ENCODE results near the gene ARL15. TPM values are rescaled to one million over a fixed set of nuclear protein-coding genes. Genes with fewer than 3 reads are reported as not detected.

The ARL15 gene
- polyA plus RNA-seq, 4 donors: 26.6 to 34.4 (median 32.2) TPM

DNA sequence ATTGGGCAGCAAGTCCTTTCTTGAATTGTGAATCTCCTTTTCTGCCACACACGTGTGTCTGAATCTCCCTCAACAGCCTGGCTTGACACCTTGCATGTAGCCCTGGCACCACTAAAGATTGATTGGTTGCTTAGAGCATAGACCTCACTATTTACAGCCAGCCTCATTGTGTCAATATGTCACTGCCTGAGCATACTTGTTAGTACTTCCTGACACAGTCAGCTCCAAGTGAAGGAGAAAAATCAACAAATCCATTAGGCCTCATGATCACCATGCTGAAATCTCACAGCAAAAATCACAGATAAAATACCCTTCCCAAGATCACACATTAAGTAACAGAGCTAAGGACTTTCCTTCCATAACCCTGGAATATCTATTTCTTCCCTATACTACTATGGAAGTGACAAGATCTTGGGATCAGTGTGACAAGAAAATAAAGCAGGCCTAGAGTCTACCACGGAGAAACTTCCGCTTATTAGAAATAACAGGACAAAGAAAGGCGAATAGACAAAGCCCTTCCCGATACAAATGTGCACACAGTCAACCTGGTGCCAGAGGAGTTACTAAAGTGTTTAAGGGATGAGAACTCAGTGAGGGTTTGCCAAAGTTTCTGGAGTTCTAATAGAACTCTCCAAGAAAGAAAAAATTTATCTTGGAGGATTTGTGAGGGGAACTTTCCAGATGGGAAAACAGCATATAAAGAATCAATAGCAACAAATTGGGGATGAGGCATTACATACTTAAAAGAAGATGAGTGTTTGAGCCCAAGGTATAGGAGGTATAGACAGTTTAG lies 5.6 kb upstream of the ARL15 start:
- no peak for DNase-seq (ENCODE audit: low read depth in 4 of 4, low spot score in 2 of 4)

DNA sequence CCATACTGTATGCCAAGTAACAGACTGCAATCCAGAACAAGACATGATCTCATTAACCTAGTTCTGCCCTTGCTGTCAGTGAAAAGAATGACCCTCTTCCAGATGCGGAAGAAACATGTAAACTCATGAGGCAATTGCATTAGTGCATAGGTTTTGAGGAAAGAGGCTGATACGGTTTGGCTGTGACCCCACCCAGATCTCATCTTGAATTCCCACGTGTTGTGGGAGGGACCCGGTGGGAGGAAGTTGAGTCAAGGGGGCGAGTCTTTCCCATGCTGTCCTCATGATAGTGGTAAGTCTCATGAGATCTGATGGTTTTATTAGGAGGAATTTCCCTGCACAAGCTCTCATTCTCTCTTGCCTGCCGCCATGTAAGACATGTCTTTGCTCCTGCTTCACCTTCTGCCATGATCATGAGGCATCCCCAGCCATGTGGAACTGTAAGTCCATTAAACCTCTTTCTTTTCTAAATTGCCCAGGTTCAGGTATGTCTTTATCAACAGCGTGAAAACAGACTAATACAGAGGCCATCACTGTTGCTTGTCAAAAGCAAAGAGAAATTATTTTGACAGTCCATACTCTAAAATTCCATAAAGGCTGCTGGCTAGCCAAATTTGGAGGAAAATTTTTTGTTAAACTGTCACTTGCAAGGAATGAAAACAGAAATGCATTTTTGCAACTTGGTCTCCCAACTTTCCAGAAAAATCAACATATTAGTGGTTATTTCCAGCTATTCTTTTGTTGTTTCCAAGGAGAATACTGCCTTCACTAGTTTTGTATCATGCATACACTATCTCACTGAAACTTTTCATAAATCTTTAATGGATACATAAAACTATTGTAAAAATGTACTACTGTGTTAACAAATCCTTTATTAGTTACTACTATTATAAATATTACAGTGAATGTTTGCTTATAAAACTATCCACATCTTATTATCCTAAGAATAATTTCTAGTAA lies 3.2 kb upstream of the ARL15 start:
- DNase-seq (ENCODE audit: low read depth in 4 of 4, low spot score in 2 of 4): no peak

DNA sequence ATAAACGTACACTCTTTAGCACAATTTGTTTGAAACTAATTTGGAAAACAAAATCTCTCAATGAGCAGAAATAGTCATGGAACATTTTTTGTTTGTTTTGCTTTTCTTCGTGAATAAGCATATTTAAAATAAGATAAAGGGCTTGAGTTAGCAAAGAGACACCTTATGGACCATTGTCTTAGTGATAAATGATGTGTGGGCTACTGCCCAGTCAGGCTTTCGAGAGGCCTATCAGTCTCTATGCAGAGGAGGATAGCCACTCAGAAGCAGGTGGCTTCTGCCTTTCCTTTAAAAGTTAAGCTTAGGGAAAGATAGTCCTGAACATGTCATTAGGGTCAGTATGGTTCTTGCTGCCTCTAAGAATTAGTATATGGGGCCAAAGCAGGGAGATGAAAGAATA lies 2.1 kb upstream of the ARL15 start:
- DNase-seq (ENCODE audit: low read depth in 4 of 4, low spot score in 2 of 4): no peak

DNA sequence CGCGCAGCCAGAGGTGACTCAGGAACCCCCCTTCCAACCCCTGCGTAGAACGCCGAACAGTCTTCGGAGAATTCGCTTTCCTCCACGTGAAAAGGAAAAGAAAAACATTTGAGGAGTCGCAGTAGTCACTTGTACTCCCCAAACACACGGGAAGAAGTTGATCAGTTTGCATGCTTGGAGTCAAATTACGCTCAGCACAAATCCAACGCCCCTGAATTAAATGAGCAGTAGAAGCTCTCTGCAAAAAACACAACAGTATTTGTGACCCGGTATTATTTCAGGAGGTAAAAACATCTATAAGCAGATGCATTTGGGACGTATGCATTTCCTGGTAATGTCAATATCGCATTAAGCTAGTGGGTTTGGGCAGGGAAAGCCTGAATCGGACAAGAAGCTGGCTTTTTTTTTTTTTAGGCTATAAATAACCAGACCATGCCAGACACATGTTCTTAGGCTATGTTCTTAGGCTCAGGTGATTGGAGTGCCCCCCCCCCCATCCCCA lies 854 bp upstream of the ARL15 start:
- DNase-seq (ENCODE audit: low read depth in 4 of 4, low spot score in 2 of 4): peak in 1 of 4 donors; percentile 70

DNA sequence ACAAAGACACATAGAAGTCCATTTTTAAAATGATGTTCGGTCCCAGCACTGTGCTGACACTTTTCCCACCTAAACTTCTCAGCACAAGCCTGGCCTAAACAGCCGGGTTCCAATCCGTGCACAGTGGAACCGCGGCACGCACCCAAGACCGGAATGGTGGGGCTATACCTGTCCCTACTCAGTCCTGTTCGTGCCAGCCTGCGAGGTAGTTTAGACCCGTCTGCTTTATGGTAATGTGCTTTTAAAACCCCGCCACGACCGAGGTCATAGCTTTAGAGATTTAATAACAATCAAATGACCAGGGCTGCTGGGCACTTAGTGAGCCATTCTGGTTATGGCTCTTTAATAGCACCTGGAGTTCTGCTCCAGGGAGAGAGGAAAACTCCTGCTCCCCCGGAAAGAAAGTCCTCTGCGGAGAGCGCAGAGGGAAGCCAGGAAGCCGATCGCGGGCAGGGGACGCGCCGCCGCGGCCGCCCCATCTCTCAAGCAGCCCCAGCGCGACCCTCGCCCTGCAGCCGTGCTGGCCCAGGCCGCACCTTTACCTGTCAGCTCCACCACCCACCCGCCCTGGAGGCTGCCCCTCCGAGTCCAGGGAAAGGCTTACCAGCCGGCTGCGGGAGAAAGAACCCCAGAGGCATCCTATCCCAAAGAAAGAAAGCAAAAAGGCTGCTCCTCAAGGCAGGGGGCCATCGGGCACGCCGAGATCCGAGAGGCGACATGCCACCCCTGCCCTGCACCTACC lies 511 bp downstream of the ARL15 start:
- peak in 3 of 4 donors; percentile 36 to 53 (median 52) for DNase-seq (ENCODE audit: low read depth in 4 of 4, low spot score in 2 of 4)

DNA sequence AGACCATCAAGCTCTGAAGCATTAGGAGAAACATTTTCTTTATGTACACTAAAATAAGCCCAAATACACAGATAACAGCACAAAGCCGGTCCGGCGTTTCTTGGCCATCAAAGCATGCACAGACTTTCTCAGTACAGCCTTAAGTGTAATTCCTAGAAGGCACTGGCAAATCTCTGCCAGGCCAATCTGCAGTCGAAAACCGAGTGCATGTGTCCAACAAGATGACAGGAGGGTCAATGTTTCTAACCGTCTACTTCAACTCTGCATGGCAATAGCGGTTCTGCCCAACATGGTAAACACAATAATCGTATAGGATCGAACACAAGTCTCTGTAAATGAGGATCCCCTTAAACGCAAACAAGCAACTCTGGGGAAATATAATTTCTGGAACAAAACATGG lies 1.1 kb downstream of the ARL15 start:
- DNase-seq (ENCODE audit: low read depth in 4 of 4, low spot score in 2 of 4): peak in 1 of 4 donors; percentile 23

DNA sequence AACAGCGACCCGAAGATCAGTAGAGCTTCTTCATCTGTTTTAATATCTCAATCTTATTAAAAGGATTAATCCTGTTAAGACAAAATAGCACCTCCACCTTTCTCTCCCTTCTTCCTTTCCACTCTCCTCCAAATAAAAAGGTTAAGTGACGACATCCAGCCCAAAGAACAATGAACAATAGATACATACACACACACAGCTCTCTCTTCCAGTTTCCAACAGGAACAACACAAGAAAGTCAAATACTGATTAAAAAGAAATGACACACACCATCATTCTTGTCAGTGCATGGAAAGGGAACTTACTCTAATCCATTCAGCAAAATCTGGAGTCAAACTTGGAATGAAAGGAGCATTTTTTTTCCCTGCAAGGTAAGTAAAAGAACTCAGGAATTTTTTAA lies 2.8 kb downstream of the ARL15 start:
- DNase-seq (ENCODE audit: low read depth in 4 of 4, low spot score in 2 of 4): no peak

DNA sequence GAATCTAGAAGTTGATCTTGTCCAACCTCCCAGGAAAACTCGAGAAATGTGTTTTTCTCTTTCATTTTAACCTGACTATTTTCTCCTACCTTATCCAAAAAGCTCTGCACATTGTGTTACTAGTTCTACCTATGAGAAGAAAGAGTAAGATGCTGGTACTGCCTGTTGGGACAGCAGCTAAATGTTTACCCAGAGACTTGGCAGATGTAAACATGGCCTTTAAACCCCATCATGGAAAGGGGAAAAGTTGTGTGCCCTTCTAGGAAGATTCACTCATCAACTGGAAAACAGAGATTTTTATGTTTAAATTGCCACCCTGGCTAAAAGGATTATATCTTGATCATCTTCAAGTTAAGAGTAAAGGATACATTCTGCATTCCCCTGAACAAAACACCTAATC lies 3.5 kb downstream of the ARL15 start:
- no peak for DNase-seq (ENCODE audit: low read depth in 4 of 4, low spot score in 2 of 4)

DNA sequence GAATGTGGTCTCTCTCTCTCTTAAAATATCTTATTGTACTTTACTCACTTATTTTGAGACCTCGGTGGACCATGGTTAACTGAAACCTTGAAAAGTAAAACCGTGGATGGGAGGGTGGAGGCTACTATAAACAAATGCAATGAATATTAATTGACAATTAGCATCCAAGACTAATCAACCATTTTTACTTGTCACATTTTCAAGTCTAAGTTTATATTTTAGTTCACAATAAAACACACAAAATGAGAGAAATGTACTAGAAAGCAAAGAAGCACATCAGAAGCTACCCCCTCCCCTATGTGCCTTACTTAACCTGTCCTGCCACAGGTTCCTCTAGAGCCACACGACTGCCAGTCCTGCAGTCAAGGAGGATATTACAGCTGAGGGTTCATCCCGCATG lies 4.6 kb downstream of the ARL15 start:
- DNase-seq (ENCODE audit: low read depth in 4 of 4, low spot score in 2 of 4): no peak

DNA sequence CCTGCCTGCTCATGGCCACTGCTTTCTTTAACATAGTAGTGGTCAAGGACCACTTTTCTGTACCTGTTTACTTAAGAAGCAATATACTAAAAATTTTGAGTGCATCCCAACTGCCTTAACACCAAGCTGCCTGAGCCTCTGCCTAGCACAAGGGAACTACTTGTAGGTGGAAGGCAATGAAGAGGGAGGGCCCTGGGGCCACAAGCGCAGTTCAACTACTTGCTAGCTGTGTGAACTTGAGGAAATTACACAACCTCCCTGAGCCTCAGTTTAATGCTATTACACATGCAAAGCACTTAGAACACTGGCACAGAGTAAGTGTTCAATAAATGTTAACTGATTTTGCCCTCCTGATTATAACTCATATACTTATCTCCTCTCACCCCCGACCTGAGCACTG lies 6.3 kb downstream of the ARL15 start:
- no peak for DNase-seq (ENCODE audit: low read depth in 4 of 4, low spot score in 2 of 4)

DNA sequence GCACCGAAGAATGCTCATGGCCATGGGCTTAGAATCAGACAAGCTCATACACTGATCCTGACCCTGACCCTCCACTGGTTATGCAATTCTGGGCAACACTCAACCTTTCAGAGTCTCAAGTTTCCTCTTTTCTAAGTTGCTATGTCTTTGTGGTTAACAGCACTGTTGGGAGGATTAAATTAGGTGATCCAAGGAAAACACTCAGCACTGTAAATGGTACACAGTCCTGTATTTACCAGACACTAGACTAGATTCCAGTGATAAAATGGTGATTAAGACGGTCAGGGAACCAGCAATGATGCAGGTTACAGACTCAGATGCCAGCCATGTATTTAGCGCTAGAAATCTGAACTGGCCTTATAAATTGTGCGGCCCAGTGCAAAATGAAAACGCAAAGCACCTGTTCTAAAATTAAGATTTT lies 8.1 kb downstream of the ARL15 start:
- no peak for DNase-seq (ENCODE audit: low read depth in 4 of 4, low spot score in 2 of 4)

DNA sequence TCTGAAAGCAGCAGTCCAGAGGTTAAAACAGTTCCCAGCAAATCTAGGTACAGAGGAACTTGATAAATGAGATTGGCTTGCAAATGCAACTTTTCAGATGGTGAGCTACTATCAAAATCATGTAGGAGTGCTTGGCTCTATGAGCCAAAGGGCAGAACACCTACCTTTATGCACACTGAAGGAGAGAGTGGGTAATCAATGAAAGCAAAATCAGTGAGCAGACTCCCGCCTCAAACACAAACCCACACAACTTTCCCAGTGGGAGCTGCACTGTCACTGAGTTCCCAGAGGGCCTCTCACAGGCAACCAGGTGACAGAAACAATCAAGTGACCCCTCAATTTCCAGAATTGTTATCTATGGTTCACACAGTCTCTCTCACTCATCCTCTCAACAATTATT lies 8.5 kb downstream of the ARL15 start:
- no peak for DNase-seq (ENCODE audit: low read depth in 4 of 4, low spot score in 2 of 4)

DNA sequence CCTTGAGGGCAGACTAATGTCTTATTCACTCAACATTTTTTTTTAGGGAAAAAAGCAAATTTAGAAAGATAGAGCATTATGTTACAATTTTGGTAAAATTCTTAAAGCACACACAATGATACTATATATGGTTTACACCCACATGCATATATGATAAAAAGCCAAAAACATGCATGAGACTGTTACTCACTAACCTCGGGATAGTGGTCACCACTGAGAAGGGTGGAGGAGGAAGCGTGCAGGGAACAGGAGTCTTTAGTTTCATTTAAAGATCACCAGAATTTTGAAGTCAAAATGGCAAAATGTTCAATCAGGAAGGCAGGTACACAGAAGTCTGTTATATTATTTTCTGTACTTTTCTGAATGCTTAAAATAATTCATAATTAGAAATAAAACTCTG lies 9.2 kb downstream of the ARL15 start:
- no peak for DNase-seq (ENCODE audit: low read depth in 4 of 4, low spot score in 2 of 4)

DNA sequence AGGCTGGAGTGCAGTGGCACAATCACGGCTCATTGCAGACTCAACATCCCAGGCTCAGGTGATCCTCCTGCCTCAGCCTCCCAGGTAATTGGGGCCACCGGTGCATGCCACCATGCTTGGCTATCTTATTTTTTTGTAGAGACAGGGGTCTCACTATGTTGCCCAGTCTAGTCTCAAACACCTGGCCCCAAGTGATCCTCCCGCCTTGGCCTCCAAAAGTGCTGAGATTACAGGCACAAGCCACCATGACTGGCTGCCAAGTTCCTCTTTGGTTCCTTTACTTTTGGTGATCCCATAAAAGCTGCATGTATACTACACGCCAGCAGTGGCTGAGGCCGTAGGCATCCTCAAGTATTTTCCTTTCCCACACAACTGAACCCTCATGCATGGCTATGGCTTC lies 11.4 kb downstream of the ARL15 start:
- DNase-seq (ENCODE audit: low read depth in 4 of 4, low spot score in 2 of 4): no peak

DNA sequence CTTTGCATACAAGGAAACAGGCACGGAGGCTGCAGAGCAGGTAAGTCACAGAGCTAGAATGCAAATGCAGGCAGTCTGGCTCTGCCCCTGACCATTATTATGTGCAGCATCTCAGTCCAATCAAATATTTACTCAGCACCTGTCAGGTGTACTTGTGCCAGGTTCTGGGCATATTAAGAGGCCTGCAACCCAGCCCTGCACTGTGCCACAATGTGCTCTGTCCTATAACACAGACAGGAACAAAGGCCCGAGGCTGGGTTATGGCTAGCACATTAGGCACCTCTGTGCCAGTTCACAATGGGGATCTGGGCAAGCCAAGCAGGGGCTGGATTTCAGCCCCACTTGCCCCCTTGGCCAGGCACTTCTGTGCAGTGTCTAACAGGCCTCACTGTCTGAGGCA lies 14.0 kb downstream of the ARL15 start:
- DNase-seq (ENCODE audit: low read depth in 4 of 4, low spot score in 2 of 4): no peak

DNA sequence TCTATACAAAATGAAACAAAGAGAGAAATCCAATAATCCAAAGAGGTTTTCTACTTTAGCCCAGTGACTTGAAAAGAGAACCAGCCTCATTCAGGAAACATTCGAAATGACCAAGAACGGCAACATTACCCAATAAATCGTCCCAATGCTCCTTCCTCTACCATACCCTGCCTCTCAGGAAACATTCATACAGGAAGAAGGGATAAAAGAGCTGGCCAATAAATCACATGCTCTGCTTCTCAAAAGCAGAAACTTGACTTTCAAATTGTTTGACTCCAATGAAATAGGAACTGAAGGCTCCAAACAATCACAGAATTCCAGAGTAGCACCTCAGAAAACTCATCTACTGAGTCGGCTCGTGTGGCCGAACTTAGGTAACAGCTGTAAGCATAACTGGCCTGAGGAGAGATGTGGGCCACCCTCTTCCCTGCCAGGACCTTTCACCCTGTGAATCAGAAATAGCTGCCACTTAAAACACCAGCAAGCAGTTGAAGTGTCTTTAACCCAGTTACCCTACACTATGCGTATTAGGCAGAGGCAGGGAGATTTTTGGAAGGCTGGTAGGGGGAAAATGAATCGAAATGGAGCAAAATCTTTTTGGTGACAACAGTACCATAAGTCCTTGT lies 14.6 kb downstream of the ARL15 start:
- DNase-seq (ENCODE audit: low read depth in 4 of 4, low spot score in 2 of 4): no peak

DNA sequence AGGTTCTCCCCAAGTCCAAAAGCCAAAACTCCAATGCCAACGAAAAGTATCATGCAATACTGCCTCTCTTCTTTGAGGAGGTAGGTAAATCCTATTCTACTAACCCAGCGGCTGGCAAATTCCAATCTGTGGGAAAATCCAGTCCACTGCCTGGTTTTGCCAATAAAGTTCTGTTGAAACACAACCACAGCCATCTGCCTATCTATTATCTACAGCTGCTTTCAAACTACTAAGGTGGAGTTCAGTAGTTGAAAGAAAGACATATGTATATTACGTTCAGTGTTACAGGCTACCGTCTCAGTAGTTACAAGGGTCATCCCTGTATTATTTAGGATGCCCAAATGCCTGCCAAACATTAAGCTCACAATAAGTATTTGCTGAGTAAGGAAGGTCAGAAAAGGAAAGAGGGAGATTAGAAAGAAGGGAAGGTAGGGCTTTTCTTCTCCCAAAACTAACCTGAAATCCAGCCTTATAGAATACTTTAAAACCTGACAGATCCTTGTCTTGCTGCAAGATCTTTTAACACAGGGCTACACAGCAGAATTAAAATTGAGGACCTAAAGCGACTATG lies 16.2 kb downstream of the ARL15 start:
- no peak for DNase-seq (ENCODE audit: low read depth in 4 of 4, low spot score in 2 of 4)

DNA sequence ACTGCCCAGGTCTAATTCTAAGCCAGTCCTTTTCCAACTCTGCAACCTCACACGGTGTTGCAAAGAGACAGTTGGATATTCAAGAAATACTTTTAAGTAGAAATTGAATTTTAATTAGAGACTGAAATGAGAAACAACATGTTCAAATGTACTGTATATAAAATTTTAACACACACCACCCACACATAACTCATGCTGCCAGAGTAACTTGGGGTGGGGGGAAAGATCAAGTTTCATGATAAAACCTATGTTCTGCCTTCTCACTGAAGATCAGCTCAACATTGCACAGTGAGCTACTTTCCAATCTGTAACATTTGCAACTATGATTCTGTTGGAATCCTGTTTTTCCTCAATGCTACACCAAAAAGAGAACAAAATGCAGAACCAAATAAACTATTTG lies 17.5 kb downstream of the ARL15 start:
- DNase-seq (ENCODE audit: low read depth in 4 of 4, low spot score in 2 of 4): no peak

DNA sequence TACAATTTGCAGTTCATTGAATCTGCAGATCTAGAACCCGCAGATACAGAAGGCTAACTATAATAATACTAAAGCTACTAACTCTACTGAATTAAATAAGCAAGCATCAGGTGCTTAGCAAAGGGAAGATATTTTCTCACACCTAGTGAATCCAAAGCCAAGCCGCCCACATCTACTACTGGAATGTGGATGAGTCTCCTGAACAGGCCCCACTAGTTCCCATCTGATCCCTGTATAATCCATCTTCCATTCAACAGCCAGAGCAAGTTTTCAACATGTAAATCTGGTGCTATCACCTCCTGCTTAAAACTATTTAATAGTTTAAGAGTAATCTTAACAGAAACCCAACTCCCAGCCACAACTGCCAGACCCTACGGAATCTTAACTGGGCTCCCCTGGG lies 18.9 kb downstream of the ARL15 start:
- DNase-seq (ENCODE audit: low read depth in 4 of 4, low spot score in 2 of 4): no peak

DNA sequence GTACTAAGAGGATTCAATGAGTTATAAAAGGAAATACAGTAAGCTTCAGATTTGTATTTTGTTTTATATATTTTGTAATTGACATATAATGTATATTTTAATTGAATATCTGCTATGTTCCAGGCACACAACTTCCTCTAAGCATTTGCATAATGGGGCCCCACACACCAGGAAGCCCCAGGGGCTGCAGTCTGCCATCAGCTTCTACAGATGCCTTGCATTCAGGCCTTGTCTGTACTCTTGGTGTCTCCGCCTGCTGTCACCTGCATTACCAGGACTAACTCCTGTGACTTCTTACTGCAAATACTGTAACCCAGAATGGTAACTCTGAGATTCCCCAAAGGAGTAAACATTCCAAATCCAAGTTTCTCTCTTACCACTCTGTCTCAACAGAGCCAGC lies 20.6 kb downstream of the ARL15 start:
- no peak for DNase-seq (ENCODE audit: low read depth in 4 of 4, low spot score in 2 of 4)
